Diencephalon (tissue), 1 donor: ENCODE measurements around the gene GOPC. TPM values are rescaled to one million over a fixed set of nuclear protein-coding genes. Genes with fewer than 3 reads are reported as not detected.

Source experiments
- total RNA-seq: library from RNA; depleted of rRNA; stranded (reverse); fragments of >200 nt; gene quantifications from one replicate; pipeline ENCODE4 v1.2.3, GENCODE V29; 2014

Gene GOPC
- 64.6 TPM for total RNA-seq

GRCh38 chr6:117602151-117602898, at the start of gene GOPC:
Gene GOPC (minus strand): TSS chr6:117602511. CDS start chr6:117602288, 223 bp downstream.

Other genes starting within 250 kb of the GOPC start
- not detected for gene ROS1, start 176.6 kb downstream of the GOPC start, total RNA-seq
- 16.4 TPM for gene DCBLD1, start 119.8 kb downstream of the GOPC start, total RNA-seq
- 42.0 TPM for gene NUS1, start 73.0 kb upstream of the GOPC start, total RNA-seq